T-cell (primary cell): ENCODE measurements around the gene SCMH1. TPM values are rescaled to one million over a fixed set of nuclear protein-coding genes. Genes with fewer than 3 reads are reported as not detected.
"Not testable (repeated sequence)": the region's sequence is repeated elsewhere in the genome, so short reads cannot be mapped to it uniquely, and the experiment has no call there.

Experiments used
- ATAC-seq, 4 experiments: fragments of 200-7000 bp in 3 of 4; fragments of 150-1000 bp in 1 of 4; cut with Tn5 transposase; replicated peaks in 1 of 4; 1 replicate in 3 of 4; 2 replicates in 1 of 4; pipeline ENCODE4 v1.10.0; 2021; ENCODE audit warnings: moderate library complexity in 3 of 4, mild to moderate bottlenecking in 2 of 4, moderate number of reproducible peaks in 1 of 4
- CTCF ChIA-PET, 2 donors: fragments of 300-600 bp; sonication (Branson Sonifier 250); formaldehyde crosslinking; loops; one replicate each; lab custom pipeline; 2022; ENCODE audit warnings: antibody characterized with exemption in 2 of 2; lab: Charles Lee
- POLR2A ChIA-PET, 2 donors: fragments of 300-600 bp; sonication (Branson Sonifier 250); formaldehyde crosslinking; loops; one replicate each; lab custom pipeline; 2022; ENCODE audit warnings: antibody characterized with exemption in 2 of 2; lab: Charles Lee
- DNase-seq, 35 experiments: peaks; one replicate each; pipeline versions ENCODE4 v3.0.0 to v3.0.0-alpha.2; 2013 to 2023
- H3K27ac ChIP-seq: one replicate; pipeline ENCODE4 v1.5.1; 2013; ENCODE audit warnings: low read length
- H3K27me3 ChIP-seq, 2 experiments: replicated peaks in 1 of 2; 1 replicate in 1 of 2; 2 replicates in 1 of 2; pipeline versions ENCODE4 v1.6.1 to v1.7.0; 2013; ENCODE audit warnings: low read length in 1 of 2, mixed read lengths in 1 of 2; ENCODE audit not compliant: control insufficient read depth in 2 of 2, insufficient read depth in 2 of 2; ENCODE audit errors: extremely low read depth in 1 of 2
- H3K36me3 ChIP-seq, 2 donors: 1 replicate in 1 of 2; 2 replicates in 1 of 2; pipeline versions ENCODE4 v1.6.1 to v1.7.0; 2013; ENCODE audit warnings: low read length in 1 of 2; ENCODE audit not compliant: control insufficient read depth in 2 of 2, insufficient read depth in 1 of 2; ENCODE audit errors: extremely low read depth in 1 of 2
- H3K4me1 ChIP-seq, 2 experiments: 1 replicate in 1 of 2; 2 replicates in 1 of 2; pipeline versions ENCODE4 v1.6.1 to v1.7.0; 2013; ENCODE audit warnings: low read length in 2 of 2, mixed read lengths in 1 of 2; ENCODE audit not compliant: insufficient read depth in 2 of 2, control insufficient read depth in 1 of 2; ENCODE audit errors: extremely low read depth in 1 of 2
- H3K4me3 ChIP-seq, 2 donors: 1 replicate in 1 of 2; 2 replicates in 1 of 2; pipeline versions ENCODE4 v1.5.1 to v1.7.0; 2013; ENCODE audit warnings: mild to moderate bottlenecking in 2 of 2, low read length in 1 of 2, moderate library complexity in 1 of 2; ENCODE audit not compliant: control insufficient read depth in 1 of 2; ENCODE audit errors: extremely low read depth in 1 of 2
- H3K9me3 ChIP-seq: 2 replicates; pipeline ENCODE4 v1.7.0; 2013
- H3K27ac Mint-ChIP-seq, 2 donors: one replicate each; pipeline ENCODE4 v1.8.0; 2020 to 2021; ENCODE audit warnings: mild to moderate bottlenecking in 2 of 2, mixed read lengths in 2 of 2
- H3K27me3 Mint-ChIP-seq, 2 donors: one replicate each; pipeline ENCODE4 v1.8.0; 2021 to 2022; ENCODE audit warnings: mixed read lengths in 2 of 2
- H3K36me3 Mint-ChIP-seq: one replicate; pipeline ENCODE4 v1.8.0; 2021; ENCODE audit warnings: mixed read lengths
- H3K4me1 Mint-ChIP-seq, 3 donors: one replicate each; pipeline ENCODE4 v1.8.0; 2020 to 2022; ENCODE audit warnings: mixed read lengths in 3 of 3, mild to moderate bottlenecking in 1 of 3
- H3K4me3 Mint-ChIP-seq, 3 donors: one replicate each; pipeline ENCODE4 v1.8.0; 2020 to 2022; ENCODE audit warnings: mild to moderate bottlenecking in 3 of 3, mixed read lengths in 3 of 3, moderate library complexity in 3 of 3
- H3K9me3 Mint-ChIP-seq, 3 donors: one replicate each; pipeline ENCODE4 v1.8.0; 2020 to 2022; ENCODE audit warnings: mixed read lengths in 3 of 3
- WGBS: methylation state at CpG from one replicate; pipeline ENCODE4 v1.1.5; 2013; ENCODE audit warnings: missing lambda C conversion rate; ENCODE audit not compliant: insufficient coverage; 5-methylcytosine and 5-hydroxymethylcytosine counted together
- total RNA-seq, 35 experiments: library from RNA in 6 of 35; stranded (reverse) in 6 of 35; fragments of 120-200 nt in 1 of 35; gene quantifications; one replicate each; pipeline versions ENCODE4 v1.2.1 to v1.2.4 and lab custom pipeline; 2013 to 2026

SCMH1 gene
- total RNA-seq, 5 donors from 2014 or later (not counting 1 experiment from before 2014, with no cell fraction given), result 14.8 to 24.2 (median 19.6) TPM

GRCh38 chr1:41215623-41216022 lies 26.5 kb downstream of the SCMH1 start:
- no peak overlapping the region for H3K27ac ChIP-seq
- no peaks in the 10 kb centered on the region for H3K27me3 ChIP-seq
- no peaks in the 10 kb centered on the region for H3K27me3 Mint-ChIP-seq
- ChIA-PET CTCF (no interaction called here), POLR2A (no interaction called here)
- H3K27ac Mint-ChIP-seq, result no peak overlapping the region
- H3K4me3 Mint-ChIP-seq, result no peak overlapping the region
- H3K36me3 Mint-ChIP-seq, result peaks cover 55% of the 10 kb centered on the region
- peaks cover 10 to 35% (median 18%) of the 10 kb centered on the region in 3 donors for H3K9me3 Mint-ChIP-seq
- peaks cover 17 to 23% (median 23%) of the 10 kb centered on the region in 3 donors for H3K4me1 Mint-ChIP-seq
- no peaks in the 10 kb centered on the region for H3K4me1 ChIP-seq
- H3K36me3 ChIP-seq, result peaks cover 0 to 7% of the 10 kb centered on the region in 2 donors
- no peaks in the 10 kb centered on the region for H3K9me3 ChIP-seq
- ATAC-seq (no peak), DNase-seq (no peak)
- H3K4me3 ChIP-seq, result no peak overlapping the region

- Histone ChIP-seq H3K27me3 (no peaks in the 10 kb centered on the region), H3K36me3 (no peaks in the 10 kb centered on the region), H3K27ac (no peak overlapping the region), H3K4me1 (no peaks in the 10 kb centered on the region), H3K4me3 (no peak overlapping the region), H3K9me3 (no peaks in the 10 kb centered on the region)
- ChIA-PET CTCF (no interaction called here), POLR2A (no interaction called here)
- no peak for ATAC-seq
- no CpG with 5 or more reads among the region's 1 CpG for WGBS
- H3K9me3 Mint-ChIP-seq, result peaks cover 10 to 22% (median 14%) of the 10 kb centered on the region in 3 donors
- H3K27me3 Mint-ChIP-seq, result no peaks in the 10 kb centered on the region
- H3K27ac Mint-ChIP-seq, result no peak overlapping the region
- DNase-seq, result no peak
- no peak overlapping the region for H3K4me3 Mint-ChIP-seq
- peaks cover 50% of the 10 kb centered on the region for H3K36me3 Mint-ChIP-seq
- peaks cover 31 to 37% (median 34%) of the 10 kb centered on the region in 3 donors for H3K4me1 Mint-ChIP-seq
Measured at GRCh38 chr1:41213341-41213740, 28.8 kb downstream of the SCMH1 start.

GRCh38 chr1:41211608-41212007 lies 30.5 kb downstream of the SCMH1 start:
- WGBS, result no CpG with 5 or more reads among the region's 2 CpGs
- H3K9me3 ChIP-seq, H3K27me3 Mint-ChIP-seq, H3K4me3 ChIP-seq, H3K9me3 Mint-ChIP-seq, POLR2A ChIA-PET, ATAC-seq, H3K4me1 ChIP-seq, H3K27me3 ChIP-seq, DNase-seq, H3K27ac Mint-ChIP-seq, H3K36me3 ChIP-seq, H3K4me3 Mint-ChIP-seq, H3K27ac ChIP-seq, CTCF ChIA-PET: not testable (repeated sequence)
- peaks cover 41% of the 10 kb centered on the region for H3K36me3 Mint-ChIP-seq
- H3K4me1 Mint-ChIP-seq, result peaks cover 33 to 44% (median 38%) of the 10 kb centered on the region in 3 donors

GRCh38 chr1:41207053-41207452 lies 35.1 kb downstream of the SCMH1 start:
- H3K4me3 Mint-ChIP-seq, H3K27ac ChIP-seq, H3K4me1 ChIP-seq, H3K4me3 ChIP-seq, ATAC-seq, POLR2A ChIA-PET, H3K27ac Mint-ChIP-seq, CTCF ChIA-PET, DNase-seq, H3K27me3 Mint-ChIP-seq, H3K27me3 ChIP-seq, H3K9me3 ChIP-seq, H3K36me3 ChIP-seq: not testable (repeated sequence)
- H3K36me3 Mint-ChIP-seq, result peaks cover 51% of the 10 kb centered on the region
- H3K9me3 Mint-ChIP-seq, result peaks cover 8 to 12% (median 9%) of the 10 kb centered on the region in 3 donors
- WGBS, result no CpG with 5 or more reads among the region's 2 CpGs
- peaks cover 27 to 39% (median 32%) of the 10 kb centered on the region in 3 donors for H3K4me1 Mint-ChIP-seq

GRCh38 chr1:41200728-41201127 lies 41.4 kb downstream of the SCMH1 start:
- ATAC-seq, result no peak
- Mint-ChIP-seq H3K9me3 (peaks cover 8 to 13% (median 8%) of the 10 kb centered on the region in 3 donors), H3K27me3 (no peaks in the 10 kb centered on the region), H3K27ac (no peak overlapping the region), H3K36me3 (peaks cover 31% of the 10 kb centered on the region), H3K4me1 (peaks cover 4 to 9% (median 5%) of the 10 kb centered on the region in 3 donors), H3K4me3 (no peak overlapping the region)
- WGBS, result 100% methylated on average over 1 of the region's 3 CpGs
- no peak overlapping the region for H3K27ac ChIP-seq
- no peaks in the 10 kb centered on the region for H3K27me3 ChIP-seq
- H3K36me3 ChIP-seq, result no peaks in the 10 kb centered on the region
- H3K9me3 ChIP-seq, result peaks cover 3% of the 10 kb centered on the region
- ChIA-PET CTCF (no interaction called here), POLR2A (interaction anchor here in 1 of 2 donors (0.5 kb wide), 1 partner anchor 1270 kb away, joined by 3 read pairs; no protein-coding TSS in a partner anchor)
- DNase-seq, result no peak
- H3K4me3 ChIP-seq, result no peak overlapping the region
- no peaks in the 10 kb centered on the region for H3K4me1 ChIP-seq

GRCh38 chr1:41199375-41199774 lies 42.7 kb downstream of the SCMH1 start:
- Mint-ChIP-seq H3K4me1 (peaks cover 4 to 9% (median 5%) of the 10 kb centered on the region in 3 donors), H3K27ac (no peak overlapping the region), H3K4me3 (no peak overlapping the region), H3K27me3 (no peaks in the 10 kb centered on the region), H3K36me3 (peaks cover 28% of the 10 kb centered on the region), H3K9me3 (peaks cover 6 to 11% (median 7%) of the 10 kb centered on the region in 3 donors)
- no peak for ATAC-seq
- CTCF ChIA-PET, result interaction anchor here in 1 of 2 donors (0.6 kb wide), 1 partner anchor 327 kb away, joined by 3 read pairs; no protein-coding TSS in a partner anchor
- no peak overlapping the region for H3K4me3 ChIP-seq
- H3K27me3 ChIP-seq, result no peaks in the 10 kb centered on the region
- no peaks in the 10 kb centered on the region for H3K36me3 ChIP-seq
- no peak for DNase-seq
- no peaks in the 10 kb centered on the region for H3K9me3 ChIP-seq
- no peak overlapping the region for H3K27ac ChIP-seq
- POLR2A ChIA-PET, result no interaction called here
- H3K4me1 ChIP-seq, result no peaks in the 10 kb centered on the region
